Mucosa of rectum (tissue), 2 donors: ENCODE results near the gene FHIT.

Experiments
- H3K27ac ChIP-seq, 2 donors: one replicate each; pipeline ENCODE4 v1.7.0; 2013; ENCODE audit warnings: inconsistent platforms in 2 of 2, low read depth in 2 of 2, low read length in 2 of 2
- H3K27me3 ChIP-seq, 2 donors: one replicate each; pipeline ENCODE4 v1.7.0; 2013; ENCODE audit warnings: low read length in 2 of 2; ENCODE audit not compliant: control insufficient read depth in 2 of 2, insufficient read depth in 2 of 2
- H3K36me3 ChIP-seq, 2 donors: one replicate each; pipeline ENCODE4 v1.7.0; 2013; ENCODE audit warnings: low read length in 2 of 2; ENCODE audit not compliant: control insufficient read depth in 2 of 2, insufficient read depth in 2 of 2
- H3K4me1 ChIP-seq, 2 donors: one replicate each; pipeline ENCODE4 v1.7.0; 2013; ENCODE audit warnings: low read length in 2 of 2, mild to moderate bottlenecking in 1 of 2; ENCODE audit not compliant: control insufficient read depth in 2 of 2, insufficient read depth in 2 of 2
- H3K4me3 ChIP-seq, 2 donors: one replicate each; pipeline ENCODE4 v1.7.0; 2013; ENCODE audit warnings: low read length in 2 of 2
- H3K9ac ChIP-seq, 2 donors: one replicate each; pipeline ENCODE4 v1.7.0; 2013; ENCODE audit warnings: low read length in 2 of 2, low read depth in 1 of 2, mild to moderate bottlenecking in 1 of 2
- H3K9me3 ChIP-seq, 2 donors: one replicate each; pipeline ENCODE4 v1.7.0; 2013; ENCODE audit warnings: low read length in 2 of 2; ENCODE audit not compliant: control insufficient read depth in 2 of 2
- donor health status: healthy.
- donor health status: Normal muscosa, but diverticular disease.

FHIT gene

DNA sequence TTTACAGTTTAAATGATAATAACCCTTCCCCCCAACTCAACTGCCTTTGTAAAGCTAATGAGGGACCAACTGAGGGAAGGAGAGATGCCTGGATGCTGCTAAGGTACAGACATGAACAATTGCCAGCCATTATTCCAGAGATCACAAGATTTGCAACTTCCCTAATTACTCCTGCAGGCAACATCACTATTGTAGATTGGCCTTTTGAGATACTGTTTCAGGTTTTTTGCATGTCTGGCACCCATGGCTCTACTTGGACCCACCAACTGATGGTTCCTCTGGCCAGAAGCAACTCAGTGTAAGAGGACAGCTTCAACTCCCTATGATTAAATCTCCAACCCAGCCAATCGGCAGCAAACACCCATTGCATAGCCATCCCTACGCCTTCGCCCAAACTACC lies 478.7 kb downstream of the FHIT start:
- H3K4me3 ChIP-seq, result no peak overlapping the region
- H3K36me3 ChIP-seq, result no peaks in the 10 kb centered on the region
- peaks cover 4% of the 10 kb centered on the region in 2 donors for H3K9me3 ChIP-seq
- no peak overlapping the region for H3K9ac ChIP-seq
- no peaks in the 10 kb centered on the region for H3K27me3 ChIP-seq
- H3K4me1 ChIP-seq, result no peaks in the 10 kb centered on the region
- H3K27ac ChIP-seq, result no peak overlapping the region

DNA sequence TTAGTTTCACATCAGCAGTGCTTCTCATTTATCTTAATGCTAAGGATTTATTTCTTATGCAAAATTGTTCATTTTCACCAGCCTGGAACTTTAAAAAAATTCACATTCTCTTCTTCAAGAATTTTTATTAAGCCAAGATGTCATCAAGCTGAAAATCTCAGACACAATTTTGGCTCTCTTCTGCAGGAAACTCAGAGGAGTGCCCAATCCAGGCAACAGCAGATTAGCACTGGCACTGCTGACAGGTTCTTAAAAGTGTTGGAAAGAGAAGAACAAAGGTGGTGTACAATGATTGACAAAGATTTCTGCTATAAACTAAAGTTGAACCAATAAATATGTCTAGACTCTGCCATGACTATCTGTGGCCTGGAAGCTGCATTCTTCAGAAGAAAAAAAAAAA lies 479.5 kb downstream of the FHIT start:
- Histone ChIP-seq H3K27me3 (no peaks in the 10 kb centered on the region), H3K27ac (no peak overlapping the region), H3K4me1 (no peaks in the 10 kb centered on the region), H3K4me3 (no peak overlapping the region), H3K9me3 (peaks cover 4% of the 10 kb centered on the region in 2 donors), H3K9ac (no peak overlapping the region), H3K36me3 (no peaks in the 10 kb centered on the region)

DNA sequence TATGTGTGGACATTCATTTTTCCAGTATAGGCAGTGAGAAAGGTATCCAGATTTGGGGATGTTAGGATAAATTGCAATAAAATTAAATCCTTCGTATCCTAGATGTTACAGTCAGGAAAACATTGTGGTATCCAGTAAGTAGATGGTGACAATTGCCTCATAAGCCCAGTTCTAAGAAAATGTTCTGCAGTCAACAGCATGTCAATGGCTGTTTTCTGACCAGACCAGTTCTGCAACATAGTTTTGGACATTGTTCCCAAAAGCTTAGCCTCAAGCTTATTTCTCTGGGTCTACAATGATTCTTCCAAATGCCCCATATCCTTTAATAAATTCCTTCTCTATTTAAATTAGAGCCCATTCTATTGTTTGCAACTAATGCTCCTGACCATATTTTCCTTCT lies 480.7 kb downstream of the FHIT start:
- H3K36me3 ChIP-seq, result no peaks in the 10 kb centered on the region
- H3K4me1 ChIP-seq, result no peaks in the 10 kb centered on the region

DNA sequence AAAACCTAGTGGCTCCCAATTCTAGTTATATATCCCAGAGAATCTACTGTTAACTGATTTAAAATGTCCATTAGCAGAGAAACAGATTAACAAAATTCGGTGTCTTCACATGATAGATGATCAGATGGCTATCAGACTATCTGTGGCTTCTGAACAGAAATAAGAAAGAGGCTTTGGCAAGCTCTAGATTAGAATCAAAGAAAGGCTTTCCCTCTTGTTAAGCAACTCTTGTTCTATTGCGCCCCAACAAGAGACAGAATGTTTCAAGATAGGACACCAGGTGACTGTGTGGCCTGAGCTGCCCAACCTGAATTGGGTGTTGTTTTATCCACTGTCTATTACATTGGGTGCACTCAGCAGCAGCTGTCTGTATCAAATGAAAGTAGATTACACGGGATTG lies 483.7 kb downstream of the FHIT start:
- Histone ChIP-seq H3K27me3 (no peaks in the 10 kb centered on the region), H3K27ac (no peak overlapping the region), H3K9ac (no peak overlapping the region), H3K9me3 (no peaks in the 10 kb centered on the region), H3K4me3 (no peak overlapping the region), H3K4me1 (no peaks in the 10 kb centered on the region), H3K36me3 (no peaks in the 10 kb centered on the region)

More for the DNA sequence above, 480.7 kb downstream of the FHIT start:
- Histone ChIP-seq H3K9ac (no peak overlapping the region), H3K27me3 (no peaks in the 10 kb centered on the region), H3K27ac (no peak overlapping the region), H3K4me3 (no peak overlapping the region), H3K9me3 (peaks cover under 1 to 1% of the 10 kb centered on the region in 2 donors)

GRCh38 chr3:60765776-60766175 lies 485.5 kb downstream of the FHIT start:
- H3K4me3 ChIP-seq, result no peak overlapping the region
- no peaks in the 10 kb centered on the region for H3K27me3 ChIP-seq
- H3K4me1 ChIP-seq, result no peaks in the 10 kb centered on the region
- H3K9ac ChIP-seq, result no peak overlapping the region
- H3K9me3 ChIP-seq, result no peaks in the 10 kb centered on the region
- no peaks in the 10 kb centered on the region for H3K36me3 ChIP-seq
- H3K27ac ChIP-seq, result no peak overlapping the region

GRCh38 chr3:60764870-60765269 lies 486.4 kb downstream of the FHIT start:
- Histone ChIP-seq H3K9me3 (no peaks in the 10 kb centered on the region), H3K4me3 (no peak overlapping the region), H3K27me3 (no peaks in the 10 kb centered on the region), H3K36me3 (no peaks in the 10 kb centered on the region), H3K9ac (no peak overlapping the region), H3K27ac (no peak overlapping the region), H3K4me1 (no peaks in the 10 kb centered on the region)

DNA sequence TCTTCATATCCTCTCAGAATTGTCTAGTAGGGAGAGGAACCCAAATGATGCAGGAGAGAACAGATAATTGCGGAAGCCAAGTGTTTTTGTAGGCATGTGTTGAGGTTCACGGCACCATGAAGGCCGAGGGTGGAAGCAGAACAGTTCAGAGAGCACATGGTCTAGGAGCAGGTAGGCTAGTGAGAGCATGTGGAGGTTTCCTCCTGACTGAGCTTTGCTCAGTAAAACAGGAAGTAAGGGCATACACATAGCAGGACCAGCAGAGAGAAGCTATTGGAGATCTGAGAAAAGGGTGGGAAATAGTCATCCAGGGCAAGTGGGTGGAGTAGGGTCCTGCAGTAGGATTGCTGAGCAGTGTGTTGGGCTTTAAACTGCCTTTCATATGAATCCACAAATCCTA lies 491.1 kb downstream of the FHIT start:
- no peaks in the 10 kb centered on the region for H3K36me3 ChIP-seq
- no peak overlapping the region for H3K4me3 ChIP-seq
- H3K4me1 ChIP-seq, result no peaks in the 10 kb centered on the region
- H3K9ac ChIP-seq, result no peak overlapping the region
- H3K27ac ChIP-seq, result no peak overlapping the region
- no peaks in the 10 kb centered on the region for H3K27me3 ChIP-seq
- no peaks in the 10 kb centered on the region for H3K9me3 ChIP-seq

DNA sequence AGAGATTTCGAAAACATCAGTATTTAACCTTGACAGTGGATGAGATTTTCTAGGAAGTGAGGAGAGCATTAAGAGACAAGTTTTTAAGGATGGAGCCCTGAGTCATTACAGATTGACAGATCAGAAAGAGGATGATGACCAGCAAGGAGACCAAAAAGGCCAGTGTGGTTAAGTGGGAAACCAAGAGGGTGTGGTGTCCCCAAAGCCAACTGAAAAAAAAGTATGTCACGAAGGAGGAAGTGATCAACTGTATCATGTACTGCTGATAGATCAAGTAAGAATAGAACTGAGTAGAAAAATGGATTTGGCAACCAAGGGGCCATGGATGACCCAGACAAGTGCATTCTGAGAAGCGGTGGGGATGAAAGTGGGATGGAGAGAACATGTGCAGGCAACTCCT lies 491.8 kb downstream of the FHIT start:
- Histone ChIP-seq H3K4me3 (no peak overlapping the region), H3K9me3 (no peaks in the 10 kb centered on the region)

GRCh38 chr3:60758831-60759230 lies 492.4 kb downstream of the FHIT start:
- Histone ChIP-seq H3K4me3 (no peak overlapping the region), H3K4me1 (no peaks in the 10 kb centered on the region), H3K9ac (no peak overlapping the region), H3K27me3 (no peaks in the 10 kb centered on the region), H3K9me3 (no peaks in the 10 kb centered on the region), H3K27ac (no peak overlapping the region), H3K36me3 (no peaks in the 10 kb centered on the region)

More for the DNA sequence above, 491.8 kb downstream of the FHIT start:
- H3K9ac ChIP-seq, result no peak overlapping the region
- H3K36me3 ChIP-seq, result no peaks in the 10 kb centered on the region
- no peaks in the 10 kb centered on the region for H3K4me1 ChIP-seq
- no peak overlapping the region for H3K27ac ChIP-seq
- H3K27me3 ChIP-seq, result no peaks in the 10 kb centered on the region

- H3K4me1 ChIP-seq, result no peaks in the 10 kb centered on the region
- H3K4me3 ChIP-seq, result no peak overlapping the region
- H3K27me3 ChIP-seq, result no peaks in the 10 kb centered on the region
- no peaks in the 10 kb centered on the region for H3K36me3 ChIP-seq
- H3K27ac ChIP-seq, result no peak overlapping the region
- no peak overlapping the region for H3K9ac ChIP-seq
- H3K9me3 ChIP-seq, result no peaks in the 10 kb centered on the region
These were observed 493.1 kb downstream of the FHIT start for GRCh38 chr3:60758171-60758570.

GRCh38 chr3:60757724-60758123 lies 493.5 kb downstream of the FHIT start:
- Histone ChIP-seq H3K36me3 (no peaks in the 10 kb centered on the region), H3K4me3 (no peak overlapping the region), H3K4me1 (no peaks in the 10 kb centered on the region), H3K9me3 (no peaks in the 10 kb centered on the region), H3K9ac (no peak overlapping the region), H3K27ac (no peak overlapping the region), H3K27me3 (no peaks in the 10 kb centered on the region)
